Measurements from ENCODE around the gene ADAT1.

The ADAT1 gene

DNA sequence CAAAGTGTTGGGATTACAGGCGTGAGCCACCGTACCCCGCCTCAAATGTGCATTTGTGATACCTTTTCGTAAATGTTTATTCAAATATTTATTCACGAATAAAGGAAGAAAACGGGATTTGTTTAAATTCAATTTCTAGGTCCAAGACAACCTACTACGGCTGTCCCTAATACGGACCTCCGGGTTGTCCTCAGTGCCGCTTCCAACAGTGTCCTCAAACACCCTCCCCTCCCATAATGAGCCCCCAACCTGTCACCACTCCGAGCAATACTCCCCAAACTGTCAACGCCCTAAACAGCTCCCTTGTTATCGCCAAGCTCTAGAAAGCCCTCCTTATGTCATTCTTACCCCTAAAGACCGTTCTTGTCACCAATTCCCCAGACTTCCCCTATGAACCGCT, 57.4 kb downstream of the ADAT1 start:
- Histone ChIP-seq H3K9me3 (ENCODE audit: control insufficient read depth in 2 of 2, low read length in 2 of 2) (no peaks in the 10 kb centered on the region), H3K4me1 (ENCODE audit: control insufficient read depth in 2 of 2, insufficient read depth in 2 of 2, low read length in 2 of 2) (peaks cover 18 to 22% of the 10 kb centered on the region in 2 donors), H3K36me3 (ENCODE audit: control insufficient read depth in 2 of 2, insufficient read depth in 2 of 2, low read length in 2 of 2) (peaks cover 16 to 27% of the 10 kb centered on the region in 2 donors), H3K27ac (ENCODE audit: low read depth in 2 of 2, low read length in 2 of 2) (peak overlapping the region; percentile 76), H3K4me3 (ENCODE audit: low read length in 2 of 2) (peak overlapping the region; percentile 83 to 91), H3K27me3 (ENCODE audit: control insufficient read depth in 2 of 2, insufficient read depth in 2 of 2, low read length in 2 of 2) (peaks cover 0 to 2% of the 10 kb centered on the region in 2 donors), H3K9ac (ENCODE audit: low read depth in 1 of 2, low read length in 2 of 2) (peak overlapping the region; percentile 86 to 88)

- H3K4me3 ChIP-seq (ENCODE audit: low read length in 2 of 2): no peak overlapping the region
- no peak overlapping the region for H3K27ac ChIP-seq (ENCODE audit: low read depth in 2 of 2, low read length in 2 of 2)
Measured at GRCh38 chr16:75559564-75560372, 63.3 kb downstream of the ADAT1 start.

GRCh38 chr16:75558846-75559401, 64.2 kb downstream of the ADAT1 start:
- Histone ChIP-seq H3K9me3 (ENCODE audit: control insufficient read depth in 2 of 2, low read length in 2 of 2) (no peaks in the 10 kb centered on the region), H3K4me1 (ENCODE audit: control insufficient read depth in 2 of 2, insufficient read depth in 2 of 2, low read length in 2 of 2) (peaks cover 4 to 15% of the 10 kb centered on the region in 2 donors), H3K27ac (ENCODE audit: low read depth in 2 of 2, low read length in 2 of 2) (no peak overlapping the region), H3K9ac (ENCODE audit: low read depth in 1 of 2, low read length in 2 of 2) (no peak overlapping the region), H3K27me3 (ENCODE audit: control insufficient read depth in 2 of 2, insufficient read depth in 2 of 2, low read length in 2 of 2) (peaks cover 0 to 2% of the 10 kb centered on the region in 2 donors), H3K36me3 (ENCODE audit: control insufficient read depth in 2 of 2, insufficient read depth in 2 of 2, low read length in 2 of 2) (no peaks in the 10 kb centered on the region), H3K4me3 (ENCODE audit: low read length in 2 of 2) (no peak overlapping the region)

More at GRCh38 chr16:75559564-75560372, 63.3 kb downstream of the ADAT1 start:
- H3K27me3 ChIP-seq (ENCODE audit: control insufficient read depth in 2 of 2, insufficient read depth in 2 of 2, low read length in 2 of 2): peaks cover 0 to 2% of the 10 kb centered on the region in 2 donors
- no peaks in the 10 kb centered on the region for H3K9me3 ChIP-seq (ENCODE audit: control insufficient read depth in 2 of 2, low read length in 2 of 2)
- H3K4me1 ChIP-seq (ENCODE audit: control insufficient read depth in 2 of 2, insufficient read depth in 2 of 2, low read length in 2 of 2): peaks cover 4 to 15% of the 10 kb centered on the region in 2 donors
- H3K9ac ChIP-seq (ENCODE audit: low read depth in 1 of 2, low read length in 2 of 2): no peak overlapping the region
- no peaks in the 10 kb centered on the region for H3K36me3 ChIP-seq (ENCODE audit: control insufficient read depth in 2 of 2, insufficient read depth in 2 of 2, low read length in 2 of 2)

GRCh38 chr16:75556431-75556950, 66.6 kb downstream of the ADAT1 start:
- peak overlapping the region; percentile 75 to 80 for H3K4me3 ChIP-seq (ENCODE audit: low read length in 2 of 2)
- peak overlapping the region; percentile 56 to 71 for H3K27ac ChIP-seq (ENCODE audit: low read depth in 2 of 2, low read length in 2 of 2)
- peak overlapping the region in 1 of 2 donors; percentile 62 for H3K9ac ChIP-seq (ENCODE audit: low read depth in 1 of 2, low read length in 2 of 2)
- H3K27me3 ChIP-seq (ENCODE audit: control insufficient read depth in 2 of 2, insufficient read depth in 2 of 2, low read length in 2 of 2): peaks cover 0 to 2% of the 10 kb centered on the region in 2 donors
- no peaks in the 10 kb centered on the region for H3K36me3 ChIP-seq (ENCODE audit: control insufficient read depth in 2 of 2, insufficient read depth in 2 of 2, low read length in 2 of 2)
- H3K4me1 ChIP-seq (ENCODE audit: control insufficient read depth in 2 of 2, insufficient read depth in 2 of 2, low read length in 2 of 2): peaks cover 4 to 15% of the 10 kb centered on the region in 2 donors
- no peaks in the 10 kb centered on the region for H3K9me3 ChIP-seq (ENCODE audit: control insufficient read depth in 2 of 2, low read length in 2 of 2)

DNA sequence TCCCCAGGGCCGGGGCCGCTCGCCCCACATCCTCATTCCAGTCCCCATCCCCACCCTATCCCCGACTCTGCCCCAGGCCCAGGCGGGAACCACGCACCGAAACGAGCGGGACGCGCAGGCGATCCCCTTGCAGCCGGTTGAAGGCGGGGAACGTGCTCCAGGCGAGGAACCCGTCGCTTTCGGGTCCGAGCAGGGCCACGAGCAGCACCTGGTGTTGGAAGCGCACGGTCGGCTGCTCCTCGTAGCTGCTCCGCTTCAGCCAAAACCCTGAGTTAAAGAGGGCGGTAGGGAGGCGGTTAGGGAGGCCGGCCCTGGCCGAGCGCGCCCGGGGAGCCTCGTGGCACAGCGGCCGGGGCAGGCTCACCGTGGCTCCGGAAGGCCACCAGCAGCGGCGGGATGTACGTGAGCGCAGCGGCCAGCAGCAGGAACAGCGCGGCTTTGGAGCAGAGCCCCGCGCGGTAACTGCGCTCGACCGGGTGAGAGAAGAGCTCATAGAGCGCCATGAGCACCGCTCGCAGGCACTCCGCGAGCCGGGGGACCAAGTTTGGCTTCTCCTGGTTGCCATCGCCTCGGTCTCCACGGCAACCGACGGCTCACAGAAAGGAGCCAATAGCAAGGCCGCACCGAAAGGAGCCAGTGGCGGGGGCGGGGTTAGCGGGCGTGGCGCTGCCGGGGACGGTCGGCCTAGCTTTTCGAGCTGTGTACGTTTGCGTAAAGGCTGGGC, 67.2 kb downstream of the ADAT1 start, which contains the start of gene TMEM231:
TSS of gene TMEM231 (minus strand) at position 546 of the 724 bp plus-strand sequence. CDS start at position 503, 43 bp downstream.
- Histone ChIP-seq H3K36me3 (ENCODE audit: control insufficient read depth in 2 of 2, insufficient read depth in 2 of 2, low read length in 2 of 2) (no peaks in the 10 kb centered on the region), H3K4me1 (ENCODE audit: control insufficient read depth in 2 of 2, insufficient read depth in 2 of 2, low read length in 2 of 2) (peaks cover 4 to 15% of the 10 kb centered on the region in 2 donors), H3K9me3 (ENCODE audit: control insufficient read depth in 2 of 2, low read length in 2 of 2) (no peaks in the 10 kb centered on the region), H3K27ac (ENCODE audit: low read depth in 2 of 2, low read length in 2 of 2) (peak within 1 kb of the TSS; percentile 56 to 71), H3K4me3 (ENCODE audit: low read length in 2 of 2) (peak within 1 kb of the TSS; percentile 75 to 80), H3K27me3 (ENCODE audit: control insufficient read depth in 2 of 2, insufficient read depth in 2 of 2, low read length in 2 of 2) (no peaks in the 10 kb centered on the region), H3K9ac (ENCODE audit: low read depth in 1 of 2, low read length in 2 of 2) (peak within 1 kb of the TSS; percentile 62 to 70)

- Histone ChIP-seq H3K4me1 (ENCODE audit: control insufficient read depth in 2 of 2, insufficient read depth in 2 of 2, low read length in 2 of 2) (peaks cover 6 to 15% of the 10 kb centered on the region in 2 donors), H3K27ac (ENCODE audit: low read depth in 2 of 2, low read length in 2 of 2) (peak overlapping the region; percentile 56 to 71), H3K36me3 (ENCODE audit: control insufficient read depth in 2 of 2, insufficient read depth in 2 of 2, low read length in 2 of 2) (no peaks in the 10 kb centered on the region), H3K4me3 (ENCODE audit: low read length in 2 of 2) (peak overlapping the region; percentile 75 to 80), H3K9ac (ENCODE audit: low read depth in 1 of 2, low read length in 2 of 2) (peak overlapping the region; percentile 62 to 70), H3K27me3 (ENCODE audit: control insufficient read depth in 2 of 2, insufficient read depth in 2 of 2, low read length in 2 of 2) (no peaks in the 10 kb centered on the region), H3K9me3 (ENCODE audit: control insufficient read depth in 2 of 2, low read length in 2 of 2) (no peaks in the 10 kb centered on the region)
Measured at GRCh38 chr16:75555213-75555706, 67.8 kb downstream of the ADAT1 start.

GRCh38 chr16:75552951-75553350, 70.1 kb downstream of the ADAT1 start:
- no peak overlapping the region for H3K9ac ChIP-seq (ENCODE audit: low read depth in 1 of 2, low read length in 2 of 2)
- H3K27me3 ChIP-seq (ENCODE audit: control insufficient read depth in 2 of 2, insufficient read depth in 2 of 2, low read length in 2 of 2): no peaks in the 10 kb centered on the region
- H3K27ac ChIP-seq (ENCODE audit: low read depth in 2 of 2, low read length in 2 of 2): no peak overlapping the region
- peaks cover 9 to 18% of the 10 kb centered on the region in 2 donors for H3K4me1 ChIP-seq (ENCODE audit: control insufficient read depth in 2 of 2, insufficient read depth in 2 of 2, low read length in 2 of 2)
- no peaks in the 10 kb centered on the region for H3K36me3 ChIP-seq (ENCODE audit: control insufficient read depth in 2 of 2, insufficient read depth in 2 of 2, low read length in 2 of 2)
- no peaks in the 10 kb centered on the region for H3K9me3 ChIP-seq (ENCODE audit: control insufficient read depth in 2 of 2, low read length in 2 of 2)
- H3K4me3 ChIP-seq (ENCODE audit: low read length in 2 of 2): no peak overlapping the region

DNA sequence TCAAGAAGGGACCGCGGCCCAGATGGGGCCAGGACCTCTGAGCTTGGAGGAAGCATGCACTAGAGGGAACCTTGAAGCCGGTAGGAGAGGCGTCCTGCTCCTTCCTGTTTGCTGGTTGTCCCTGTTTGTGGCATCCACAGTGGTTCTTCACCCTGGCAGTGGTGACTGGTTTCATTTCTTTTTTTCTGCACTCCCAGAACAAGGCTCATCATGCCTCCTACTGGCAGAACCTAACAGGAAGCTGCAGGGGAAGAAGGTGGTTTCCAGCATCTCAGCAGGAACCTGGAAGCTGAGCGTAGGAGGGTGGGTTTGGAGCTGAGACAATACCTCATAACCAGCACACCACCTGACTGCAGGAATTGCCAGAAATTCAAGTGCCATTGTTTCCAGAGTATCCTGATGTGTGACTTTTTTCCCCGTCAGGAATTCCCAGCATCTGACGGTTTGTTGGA, 72.8 kb downstream of the ADAT1 start:
- Histone ChIP-seq H3K9ac (ENCODE audit: low read depth in 1 of 2, low read length in 2 of 2) (peak overlapping the region; percentile 28 to 52), H3K9me3 (ENCODE audit: control insufficient read depth in 2 of 2, low read length in 2 of 2) (no peaks in the 10 kb centered on the region), H3K27ac (ENCODE audit: low read depth in 2 of 2, low read length in 2 of 2) (peak overlapping the region in 1 of 2 donors; percentile 52), H3K36me3 (ENCODE audit: control insufficient read depth in 2 of 2, insufficient read depth in 2 of 2, low read length in 2 of 2) (no peaks in the 10 kb centered on the region), H3K4me1 (ENCODE audit: control insufficient read depth in 2 of 2, insufficient read depth in 2 of 2, low read length in 2 of 2) (peaks cover 6% of the 10 kb centered on the region in 2 donors), H3K27me3 (ENCODE audit: control insufficient read depth in 2 of 2, insufficient read depth in 2 of 2, low read length in 2 of 2) (no peaks in the 10 kb centered on the region), H3K4me3 (ENCODE audit: low read length in 2 of 2) (peak overlapping the region; percentile 59 to 78)

Measured in mucosa of rectum (tissue), 2 donors.